ENCODE measurements around the gene TPD52L2.
"Not testable (repeated sequence)": the region's sequence is repeated elsewhere in the genome, so short reads cannot be mapped to it uniquely, and the experiment has no call there.

The TPD52L2 gene

GRCh38 chr20:63844511-63844991 lies 20.5 kb upstream of the TPD52L2 start:
- H3K4me3 Mint-ChIP-seq, result no peak overlapping the region

GRCh38 chr20:63846128-63846771 lies 18.8 kb upstream of the TPD52L2 start:
- no peak overlapping the region for H3K4me3 Mint-ChIP-seq
- no peaks in the 10 kb centered on the region for H3K9me3 Mint-ChIP-seq (ENCODE audit: low read depth)
- no peak overlapping the region for H3K27ac Mint-ChIP-seq
- H3K36me3 Mint-ChIP-seq, result no peaks in the 10 kb centered on the region
- peaks cover 15% of the 10 kb centered on the region for H3K27me3 Mint-ChIP-seq
- H3K4me1 Mint-ChIP-seq (ENCODE audit: low read depth), result peaks cover 21% of the 10 kb centered on the region

More at GRCh38 chr20:63844511-63844991, 20.5 kb upstream of the TPD52L2 start:
- Mint-ChIP-seq H3K27ac (no peak overlapping the region), H3K27me3 (peaks cover 9% of the 10 kb centered on the region), H3K9me3 (ENCODE audit: low read depth) (no peaks in the 10 kb centered on the region), H3K4me1 (ENCODE audit: low read depth) (peaks cover 13% of the 10 kb centered on the region), H3K36me3 (peaks cover 2% of the 10 kb centered on the region)

- Mint-ChIP-seq H3K4me3 (no peak overlapping the region), H3K9me3 (ENCODE audit: low read depth) (no peaks in the 10 kb centered on the region), H3K27ac (no peak overlapping the region), H3K36me3 (no peaks in the 10 kb centered on the region), H3K4me1 (ENCODE audit: low read depth) (peaks cover 22% of the 10 kb centered on the region), H3K27me3 (peaks cover 15% of the 10 kb centered on the region)
These were observed 18.2 kb upstream of the TPD52L2 start for GRCh38 chr20:63846888-63847236.

GRCh38 chr20:63847237-63848002 lies 17.6 kb upstream of the TPD52L2 start:
- Mint-ChIP-seq H3K9me3 (ENCODE audit: low read depth) (no peaks in the 10 kb centered on the region), H3K27me3 (peaks cover 14% of the 10 kb centered on the region), H3K4me3 (no peak overlapping the region), H3K27ac (no peak overlapping the region), H3K4me1 (ENCODE audit: low read depth) (peaks cover 22% of the 10 kb centered on the region), H3K36me3 (no peaks in the 10 kb centered on the region)

- Mint-ChIP-seq H3K9me3 (ENCODE audit: low read depth) (no peaks in the 10 kb centered on the region), H3K4me3 (no peak overlapping the region), H3K4me1 (ENCODE audit: low read depth) (peaks cover 20% of the 10 kb centered on the region), H3K27me3 (peaks cover 14% of the 10 kb centered on the region), H3K36me3 (no peaks in the 10 kb centered on the region), H3K27ac (no peak overlapping the region)
These were observed 16.8 kb upstream of the TPD52L2 start for GRCh38 chr20:63848003-63848911.

GRCh38 chr20:63850689-63851547 lies 14.2 kb upstream of the TPD52L2 start:
- Mint-ChIP-seq H3K4me3 (no peak overlapping the region), H3K36me3 (no peaks in the 10 kb centered on the region)

GRCh38 chr20:63851548-63851943 lies 13.5 kb upstream of the TPD52L2 start:
- H3K27me3 Mint-ChIP-seq, result not testable (repeated sequence)

More at GRCh38 chr20:63850689-63851547, 14.2 kb upstream of the TPD52L2 start:
- Mint-ChIP-seq H3K27me3 (peaks cover 9% of the 10 kb centered on the region), H3K27ac (no peak overlapping the region), H3K4me1 (ENCODE audit: low read depth) (peaks cover 18% of the 10 kb centered on the region), H3K9me3 (ENCODE audit: low read depth) (no peaks in the 10 kb centered on the region)

GRCh38 chr20:63853733-63854068 lies 11.4 kb upstream of the TPD52L2 start:
- not testable (repeated sequence) for H3K27me3 Mint-ChIP-seq; H3K27ac Mint-ChIP-seq; H3K9me3 Mint-ChIP-seq (ENCODE audit: low read depth); H3K36me3 Mint-ChIP-seq; H3K4me3 Mint-ChIP-seq
- H3K4me1 Mint-ChIP-seq (ENCODE audit: low read depth), result peaks cover 27% of the 10 kb centered on the region

More at GRCh38 chr20:63851548-63851943, 13.5 kb upstream of the TPD52L2 start:
- H3K27ac Mint-ChIP-seq; H3K9me3 Mint-ChIP-seq (ENCODE audit: low read depth); H3K4me3 Mint-ChIP-seq; H3K36me3 Mint-ChIP-seq: not testable (repeated sequence)
- peaks cover 15% of the 10 kb centered on the region for H3K4me1 Mint-ChIP-seq (ENCODE audit: low read depth)

GRCh38 chr20:63854069-63854765 lies 10.9 kb upstream of the TPD52L2 start:
- Mint-ChIP-seq H3K27me3 (peaks cover 9% of the 10 kb centered on the region), H3K27ac (no peak overlapping the region), H3K9me3 (ENCODE audit: low read depth) (no peaks in the 10 kb centered on the region), H3K4me3 (no peak overlapping the region), H3K36me3 (no peaks in the 10 kb centered on the region), H3K4me1 (ENCODE audit: low read depth) (peaks cover 30% of the 10 kb centered on the region)

- Mint-ChIP-seq H3K4me1 (ENCODE audit: low read depth) (peaks cover 35% of the 10 kb centered on the region), H3K9me3 (ENCODE audit: low read depth) (no peaks in the 10 kb centered on the region), H3K27ac (no peak overlapping the region), H3K4me3 (no peak overlapping the region), H3K27me3 (peaks cover 9% of the 10 kb centered on the region), H3K36me3 (no peaks in the 10 kb centered on the region)
These were observed 10.2 kb upstream of the TPD52L2 start for GRCh38 chr20:63854766-63855362.

GRCh38 chr20:63855363-63856097 lies 9.5 kb upstream of the TPD52L2 start:
- Mint-ChIP-seq H3K4me3 (no peak overlapping the region), H3K9me3 (ENCODE audit: low read depth) (no peaks in the 10 kb centered on the region), H3K27me3 (peaks cover 9% of the 10 kb centered on the region), H3K4me1 (ENCODE audit: low read depth) (peaks cover 33% of the 10 kb centered on the region), H3K36me3 (no peaks in the 10 kb centered on the region), H3K27ac (no peak overlapping the region)

GRCh38 chr20:63856098-63856511 lies 9.0 kb upstream of the TPD52L2 start:
- Mint-ChIP-seq H3K9me3 (ENCODE audit: low read depth) (no peaks in the 10 kb centered on the region), H3K27ac (no peak overlapping the region)

More at GRCh38 chr20:63856098-63856511, 9.0 kb upstream of the TPD52L2 start:
- Mint-ChIP-seq H3K4me1 (ENCODE audit: low read depth) (peaks cover 28% of the 10 kb centered on the region), H3K4me3 (no peak overlapping the region), H3K27me3 (peaks cover 4% of the 10 kb centered on the region), H3K36me3 (no peaks in the 10 kb centered on the region)

Data from activated naive CD8-positive, alpha-beta T cell (primary cell).